GM19463 (cell line): Measurements from ENCODE around the gene TRMT6.

Experiments used
- ATAC-seq: cut with Tn5 transposase; IDR thresholded peaks from one replicate; pipeline ENCODE4 v1.9.1; 2021; ENCODE audit warnings: mild to moderate bottlenecking, moderate library complexity; ENCODE audit not compliant: unreplicated experiment

TRMT6 gene

GRCh38 chr20:5949943-5950270 is 426 bp downstream of the TRMT6 start:
- ATAC-seq, result no peak

GRCh38 chr20:5947276-5947675 is 3.1 kb downstream of the TRMT6 start:
- no peak for ATAC-seq

GRCh38 chr20:5945963-5946362 is 4.4 kb downstream of the TRMT6 start:
- no peak for ATAC-seq

- ATAC-seq, result no peak
These were observed 11.8 kb downstream of the TRMT6 start for GRCh38 chr20:5938456-5939029.

GRCh38 chr20:5936238-5936637 is 14.1 kb downstream of the TRMT6 start:
- no peak for ATAC-seq

- ATAC-seq, result no peak
These were observed 14.9 kb downstream of the TRMT6 start for GRCh38 chr20:5935384-5935783.

- ATAC-seq, result no peak
These were observed 16.4 kb downstream of the TRMT6 start for GRCh38 chr20:5933802-5934436.

GRCh38 chr20:5932796-5933195 is 17.5 kb downstream of the TRMT6 start:
- ATAC-seq, result no peak

- no peak for ATAC-seq
These were observed 18.9 kb downstream of the TRMT6 start for GRCh38 chr20:5931411-5931810.

- no peak for ATAC-seq
These were observed 21.3 kb downstream of the TRMT6 start for GRCh38 chr20:5928836-5929715.

GRCh38 chr20:5927749-5928462 is 22.4 kb downstream of the TRMT6 start:
- ATAC-seq, result no peak

- no peak for ATAC-seq
These were observed 24.8 kb downstream of the TRMT6 start for GRCh38 chr20:5925551-5925950.

- no peak for ATAC-seq
These were observed 26.8 kb downstream of the TRMT6 start for GRCh38 chr20:5923493-5923892.

- no peak for ATAC-seq
These were observed 29.8 kb downstream of the TRMT6 start for GRCh38 chr20:5920581-5920980.

- ATAC-seq, result no peak
These were observed 30.4 kb downstream of the TRMT6 start for GRCh38 chr20:5919626-5920544.

GRCh38 chr20:5918856-5919625 is 31.3 kb downstream of the TRMT6 start:
- ATAC-seq, result no peak

- ATAC-seq, result no peak
These were observed 35.5 kb downstream of the TRMT6 start for GRCh38 chr20:5914859-5915258.

- ATAC-seq, result no peak
These were observed 37.2 kb downstream of the TRMT6 start for GRCh38 chr20:5913166-5913565.

GRCh38 chr20:5910186-5910585 is 40.1 kb downstream of the TRMT6 start:
- no peak for ATAC-seq

- ATAC-seq, result no peak
These were observed 41.4 kb downstream of the TRMT6 start for GRCh38 chr20:5908981-5909380.
